ENCODE measurements around the gene LGALS7B. TPM values are rescaled to one million over a fixed set of nuclear protein-coding genes. Genes with fewer than 3 reads are reported as not detected.

The LGALS7B gene
- total RNA-seq, 4 donors from 2014 or later, result 871 to 2,466 (median 1,613) TPM

- Histone ChIP-seq H3K4me3 (peak overlapping the region in 1 of 4 donors; percentile 21), H3K4me1 (peaks cover 7 to 24% (median 11%) of the 10 kb centered on the region in 3 donors), H3K27me3 (no peaks in the 10 kb centered on the region), H3K36me3 (peaks cover 0 to 5% (median 0%) of the 10 kb centered on the region in 3 donors), H3K9me3 (no peaks in the 10 kb centered on the region), H3K27ac (peak overlapping the region; percentile 25 to 87 (median 78))
- no peak for TF ChIP-seq POLR2A (IDR thresholded peaks at IDR 0.05)
- no peak for TF ChIP-seq CTCF (IDR thresholded peaks at IDR 0.05)
- DNase-seq, result no peak
- WGBS, 2 donors, result 53 to 60% methylated on average over 10 of the region's 10 CpGs
- intact Hi-C loops (cut with DNase I), result no loop called here
Measured at GRCh38 chr19:38799104-38799503, 10.1 kb downstream of the LGALS7B start.

GRCh38 chr19:38800577-38801347, 11.8 kb downstream of the LGALS7B start:
- peaks cover 7 to 34% (median 21%) of the 10 kb centered on the region in 3 donors for H3K4me1 ChIP-seq
- H3K4me3 ChIP-seq, result no peak overlapping the region
- peaks cover 0 to 5% (median 0%) of the 10 kb centered on the region in 3 donors for H3K36me3 ChIP-seq
- intact Hi-C loops (cut with DNase I), result no loop called here
- no peak for DNase-seq
- no peaks in the 10 kb centered on the region for H3K27me3 ChIP-seq
- peak overlapping the region in 1 of 4 donors; percentile 87 for H3K27ac ChIP-seq
- no peaks in the 10 kb centered on the region for H3K9me3 ChIP-seq
- 90 to 92% methylated on average over 5 of the region's 5 CpGs for WGBS, 2 donors
- no peak for TF ChIP-seq CTCF (IDR thresholded peaks at IDR 0.05)
- TF ChIP-seq POLR2A (IDR thresholded peaks at IDR 0.05), result no peak

- TF ChIP-seq CTCF (IDR thresholded peaks at IDR 0.05), result no peak
- no peak for TF ChIP-seq POLR2A (IDR thresholded peaks at IDR 0.05)
- intact Hi-C loops (cut with DNase I), result no loop called here
- WGBS, 2 donors, result 94 to 95% methylated on average over 7 to 12 of the region's 12 CpGs
- no peak overlapping the region for H3K27ac ChIP-seq
- H3K36me3 ChIP-seq, result peaks cover 0 to 5% (median 0%) of the 10 kb centered on the region in 3 donors
- H3K27me3 ChIP-seq, result no peaks in the 10 kb centered on the region
- H3K4me3 ChIP-seq, result no peak overlapping the region
- H3K4me1 ChIP-seq, result peaks cover 7 to 38% (median 21%) of the 10 kb centered on the region in 3 donors
- DNase-seq, result no peak
- no peaks in the 10 kb centered on the region for H3K9me3 ChIP-seq
Measured at GRCh38 chr19:38801359-38802095, 12.5 kb downstream of the LGALS7B start.

GRCh38 chr19:38803543-38803942, 14.5 kb downstream of the LGALS7B start:
- Histone ChIP-seq H3K27ac (no peak overlapping the region), H3K4me1 (peaks cover 7 to 53% (median 21%) of the 10 kb centered on the region in 3 donors), H3K9me3 (no peaks in the 10 kb centered on the region), H3K4me3 (no peak overlapping the region), H3K36me3 (peaks cover 0 to 5% (median 0%) of the 10 kb centered on the region in 3 donors), H3K27me3 (no peaks in the 10 kb centered on the region)
- TF ChIP-seq CTCF (IDR thresholded peaks at IDR 0.05), result no peak
- no peak for DNase-seq
- 90 to 91% methylated on average over 5 to 9 of the region's 10 CpGs for WGBS, 2 donors
- intact Hi-C loops (cut with DNase I), result no loop called here

GRCh38 chr19:38805180-38805579, 16.2 kb downstream of the LGALS7B start:
- no peak for TF ChIP-seq POLR2A (IDR thresholded peaks at IDR 0.05)
- TF ChIP-seq CTCF (IDR thresholded peaks at IDR 0.05), result no peak
- H3K4me1 ChIP-seq, result peaks cover 0 to 38% (median 10%) of the 10 kb centered on the region in 3 donors
- DNase-seq, result no peak
- H3K9me3 ChIP-seq, result no peaks in the 10 kb centered on the region
- no peaks in the 10 kb centered on the region for H3K27me3 ChIP-seq
- WGBS, 2 donors, result 21 to 50% methylated on average over 1 of the region's 1 CpG
- no peak overlapping the region for H3K4me3 ChIP-seq
- H3K36me3 ChIP-seq, result peaks cover 0 to 5% (median 0%) of the 10 kb centered on the region in 3 donors
- intact Hi-C loops (cut with DNase I), result no loop called here
- peak overlapping the region; percentile 9 to 53 (median 31) for H3K27ac ChIP-seq

Data from esophagus squamous epithelium (tissue), 5 donors.